Measurements from ENCODE around the gene GIMAP2. TPM values are rescaled to one million over a fixed set of nuclear protein-coding genes. Genes with fewer than 3 reads are reported as not detected.

The GIMAP2 gene
- polyA plus RNA-seq, 1 experiment, result 0.10 TPM

GRCh38 chr7:150728011-150728410 lies 42.5 kb downstream of the GIMAP2 start:
- TF ChIP-seq, protein P1, sequence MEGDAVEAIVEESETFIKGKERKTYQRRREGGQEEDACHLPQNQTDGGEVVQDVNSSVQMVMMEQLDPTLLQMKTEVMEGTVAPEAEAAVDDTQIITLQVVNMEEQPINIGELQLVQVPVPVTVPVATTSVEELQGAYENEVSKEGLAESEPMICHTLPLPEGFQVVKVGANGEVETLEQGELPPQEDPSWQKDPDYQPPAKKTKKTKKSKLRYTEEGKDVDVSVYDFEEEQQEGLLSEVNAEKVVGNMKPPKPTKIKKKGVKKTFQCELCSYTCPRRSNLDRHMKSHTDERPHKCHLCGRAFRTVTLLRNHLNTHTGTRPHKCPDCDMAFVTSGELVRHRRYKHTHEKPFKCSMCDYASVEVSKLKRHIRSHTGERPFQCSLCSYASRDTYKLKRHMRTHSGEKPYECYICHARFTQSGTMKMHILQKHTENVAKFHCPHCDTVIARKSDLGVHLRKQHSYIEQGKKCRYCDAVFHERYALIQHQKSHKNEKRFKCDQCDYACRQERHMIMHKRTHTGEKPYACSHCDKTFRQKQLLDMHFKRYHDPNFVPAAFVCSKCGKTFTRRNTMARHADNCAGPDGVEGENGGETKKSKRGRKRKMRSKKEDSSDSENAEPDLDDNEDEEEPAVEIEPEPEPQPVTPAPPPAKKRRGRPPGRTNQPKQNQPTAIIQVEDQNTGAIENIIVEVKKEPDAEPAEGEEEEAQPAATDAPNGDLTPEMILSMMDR (IDR thresholded peaks at IDR 0.05; ENCODE audit: low read depth, low read length), result no peak
- Histone ChIP-seq H3K27me3 (ENCODE audit: control insufficient read depth, insufficient read depth, low read length) (no peaks in the 10 kb centered on the region), H3K27ac (ENCODE audit: low read depth, low read length) (no peak overlapping the region), H3K9me3 (ENCODE audit: control insufficient read depth, insufficient read depth, low read length) (no peaks in the 10 kb centered on the region; the same call in 1 of the 2 replicates), H3K4me3 (ENCODE audit: low read depth, low read length) (no peak overlapping the region)
- ChIA-PET CTCF (no interaction called here), POLR2A (no interaction called here)
- DNase-seq (ENCODE audit: low read depth, low spot score), result no peak

DNA sequence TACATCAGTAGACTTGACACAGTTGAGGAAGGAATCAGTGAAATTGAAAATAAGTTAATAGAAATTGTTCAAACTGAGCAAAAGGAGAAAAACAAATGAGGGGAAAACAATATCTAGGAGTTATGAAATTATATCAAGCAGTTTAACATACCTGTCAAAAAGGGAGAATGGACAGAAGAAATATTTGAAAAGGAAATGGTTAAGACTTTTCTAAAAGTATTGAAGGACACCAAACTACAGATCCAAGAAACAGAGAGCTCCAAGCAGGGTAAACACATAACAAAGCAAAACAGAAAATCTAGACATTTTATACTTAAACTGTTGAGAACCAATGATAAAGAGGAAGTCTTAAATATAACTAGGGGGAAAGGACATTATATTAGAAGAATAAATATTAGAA lies 43.1 kb downstream of the GIMAP2 start:
- no peak overlapping the region for H3K4me3 ChIP-seq (ENCODE audit: low read depth, low read length)
- TF ChIP-seq, protein P1 (IDR thresholded peaks at IDR 0.05; ENCODE audit: low read depth, low read length), result no peak
- no peaks in the 10 kb centered on the region for H3K27me3 ChIP-seq (ENCODE audit: control insufficient read depth, insufficient read depth, low read length)
- CTCF ChIA-PET, result no interaction called here
- no peak overlapping the region for H3K27ac ChIP-seq (ENCODE audit: low read depth, low read length)
- H3K9me3 ChIP-seq (ENCODE audit: control insufficient read depth, insufficient read depth, low read length), result no peaks in the 10 kb centered on the region; the same call in 1 of the 2 replicates
- POLR2A ChIA-PET, result no interaction called here
- no peak for DNase-seq (ENCODE audit: low read depth, low spot score)

DNA sequence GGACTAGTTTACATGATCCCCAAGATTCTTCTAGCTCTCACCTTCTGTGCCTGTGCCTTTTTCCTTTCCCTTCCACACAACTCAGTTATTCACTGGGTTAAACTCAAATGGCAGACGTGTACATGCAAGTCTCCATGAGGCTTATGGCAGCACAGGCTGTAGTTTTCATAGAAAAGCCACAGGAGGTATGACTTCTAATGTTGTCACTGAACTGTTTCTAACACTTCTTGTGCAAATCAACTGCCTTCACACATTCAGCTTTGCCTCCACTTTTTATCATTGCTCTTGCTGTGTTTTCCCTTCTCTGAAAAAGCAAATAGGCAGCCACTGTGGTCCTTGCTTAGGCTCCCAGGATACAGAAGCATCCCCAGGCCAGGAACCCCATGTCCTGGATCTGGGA lies 46.4 kb downstream of the GIMAP2 start:
- Histone ChIP-seq H3K27me3 (ENCODE audit: control insufficient read depth, insufficient read depth, low read length) (no peaks in the 10 kb centered on the region), H3K27ac (ENCODE audit: low read depth, low read length) (no peak overlapping the region), H3K4me3 (ENCODE audit: low read depth, low read length) (no peak overlapping the region), H3K9me3 (ENCODE audit: control insufficient read depth, insufficient read depth, low read length) (no peaks in the 10 kb centered on the region)
- ChIA-PET POLR2A (no interaction called here), CTCF (no interaction called here)
- DNase-seq (ENCODE audit: low read depth, low spot score), result no peak
- TF ChIP-seq, protein P1 (IDR thresholded peaks at IDR 0.05; ENCODE audit: low read depth, low read length), result no peak

DNA sequence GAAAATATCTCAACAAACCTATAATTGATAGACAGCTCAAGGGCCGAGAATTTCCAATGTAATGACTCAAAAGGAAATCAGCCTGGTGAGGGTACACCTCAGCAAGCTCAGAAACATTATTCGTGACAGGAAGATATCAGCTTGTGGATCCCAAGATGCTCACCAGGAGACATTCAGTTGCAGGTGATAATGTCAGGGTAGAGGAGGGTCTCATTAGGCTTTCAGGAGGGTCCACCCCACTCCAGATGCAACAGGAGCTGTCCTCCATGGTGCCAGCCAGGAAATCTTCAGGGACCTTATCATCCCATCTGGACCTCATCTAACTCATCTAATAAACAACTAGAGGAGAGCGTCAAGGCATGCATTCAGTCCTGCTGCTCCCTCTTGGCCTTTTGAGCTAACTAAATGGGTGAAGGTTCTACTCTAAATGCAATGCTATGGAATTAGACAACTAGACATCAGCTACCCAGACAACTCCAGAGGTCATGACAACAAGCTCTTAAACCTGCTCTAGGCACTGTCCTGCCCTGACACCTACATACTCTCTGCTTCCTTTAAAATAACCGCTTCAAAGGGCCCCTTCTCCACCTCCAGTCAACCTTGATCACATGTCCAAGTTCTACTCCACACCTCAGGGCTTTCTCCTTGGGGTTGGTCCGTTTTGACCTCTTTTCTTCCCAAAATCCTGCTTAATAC lies 47.4 kb downstream of the GIMAP2 start:
- TF ChIP-seq, protein P1 (IDR thresholded peaks at IDR 0.05; ENCODE audit: low read depth, low read length), result no peak
- Histone ChIP-seq H3K27me3 (ENCODE audit: control insufficient read depth, insufficient read depth, low read length) (no peaks in the 10 kb centered on the region), H3K27ac (ENCODE audit: low read depth, low read length) (no peak overlapping the region), H3K4me3 (ENCODE audit: low read depth, low read length) (no peak overlapping the region), H3K9me3 (ENCODE audit: control insufficient read depth, insufficient read depth, low read length) (no peaks in the 10 kb centered on the region)
- no peak for DNase-seq (ENCODE audit: low read depth, low spot score)
- CTCF ChIA-PET, result no interaction called here
- POLR2A ChIA-PET, result no interaction called here

DNA sequence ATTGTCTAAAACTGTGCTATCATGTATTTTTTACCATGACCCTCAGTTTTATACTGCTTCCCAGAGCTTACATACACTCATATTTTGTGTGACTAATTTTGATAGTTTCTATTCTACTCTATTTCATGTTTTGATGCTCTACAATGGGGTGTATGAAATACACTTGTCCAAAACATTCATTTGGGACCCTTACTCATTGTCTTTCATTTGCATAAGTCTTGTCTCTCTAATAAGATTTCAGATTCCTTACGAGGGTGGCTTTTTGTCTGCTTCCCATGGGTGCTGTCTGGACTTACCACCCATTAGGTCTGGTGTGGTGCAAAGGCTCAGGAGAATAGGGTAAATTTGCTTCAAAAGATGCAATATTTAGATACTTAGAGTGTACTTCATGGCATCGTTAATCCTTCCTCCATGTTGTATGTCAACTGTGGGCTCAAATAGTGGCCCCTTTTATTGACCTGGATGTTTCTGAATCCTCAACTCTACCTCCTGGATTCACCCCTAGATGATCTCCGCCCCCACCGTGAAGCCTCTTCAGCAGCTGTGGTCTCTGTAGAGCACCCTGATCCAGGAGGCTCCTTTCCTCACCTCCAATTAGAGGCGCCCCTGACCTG lies 48.1 kb downstream of the GIMAP2 start:
- Histone ChIP-seq H3K27ac (ENCODE audit: low read depth, low read length) (no peak overlapping the region), H3K9me3 (ENCODE audit: control insufficient read depth, insufficient read depth, low read length) (no peaks in the 10 kb centered on the region), H3K27me3 (ENCODE audit: control insufficient read depth, insufficient read depth, low read length) (no peaks in the 10 kb centered on the region), H3K4me3 (ENCODE audit: low read depth, low read length) (no peak overlapping the region)
- ChIA-PET POLR2A (no interaction called here), CTCF (no interaction called here)
- DNase-seq (ENCODE audit: low read depth, low spot score), result no peak
- TF ChIP-seq, protein P1 (IDR thresholded peaks at IDR 0.05; ENCODE audit: low read depth, low read length), result no peak

Measured in AG04450 (cell line).